Osteoblast (primary cell): ENCODE results near the gene GADL1. TPM values are rescaled to one million over a fixed set of nuclear protein-coding genes. Genes with fewer than 3 reads are reported as not detected.

Source experiments
- DNase-seq: peaks from one replicate; pipeline ENCODE4 v3.0.0; 2011; ENCODE audit warnings: low spot score, mixed read lengths; ENCODE audit not compliant: insufficient read length; ENCODE audit errors: missing footprints
- H2AFZ ChIP-seq: 2 replicates; pipeline ENCODE4 v1.6.0; 2011; ENCODE audit warnings: mild to moderate bottlenecking, low read length
- H3K27ac ChIP-seq: 2 replicates; pipeline ENCODE4 v1.5.1; 2011; ENCODE audit warnings: mild to moderate bottlenecking, low read depth, low read length, moderate library complexity
- H3K27me3 ChIP-seq: 2 replicates; pipeline ENCODE4 v1.6.0; 2012; ENCODE audit warnings: mild to moderate bottlenecking, control low read depth, inconsistent platforms, low read length, moderate library complexity; ENCODE audit not compliant: insufficient read depth
- H3K36me3 ChIP-seq: 2 replicates; pipeline ENCODE4 v1.5.1; 2011; ENCODE audit warnings: mild to moderate bottlenecking, low read length, control low read depth, moderate library complexity; ENCODE audit not compliant: insufficient read depth
- H3K4me1 ChIP-seq: 2 replicates; pipeline ENCODE4 v1.5.1; 2011; ENCODE audit warnings: mild to moderate bottlenecking, low read length, control low read depth, moderate library complexity; ENCODE audit not compliant: insufficient read depth
- H3K4me2 ChIP-seq: 2 replicates; pipeline ENCODE4 v1.6.0; 2011; ENCODE audit warnings: mild to moderate bottlenecking, low read length; ENCODE audit not compliant: insufficient read depth
- H3K4me3 ChIP-seq: fragments of 200-600 bp; sonication (generic); 3 replicates; pipeline ENCODE4 v1.5.1; 2012; ENCODE audit warnings: mild to moderate bottlenecking, low read length, inconsistent platforms; ENCODE audit not compliant: insufficient read depth
- H3K79me2 ChIP-seq: 2 replicates; pipeline ENCODE4 v1.6.0; 2012; ENCODE audit warnings: mild to moderate bottlenecking, low read length, control low read depth, inconsistent platforms; ENCODE audit not compliant: insufficient read depth
- H3K9me3 ChIP-seq: 2 replicates; pipeline ENCODE4 v1.5.1; 2011; ENCODE audit warnings: low read depth, low read length, control low read depth
- H4K20me1 ChIP-seq: 2 replicates; pipeline ENCODE4 v1.6.0; 2012; ENCODE audit warnings: mild to moderate bottlenecking, low read length, control low read depth; ENCODE audit not compliant: insufficient read depth
- CTCF ChIP-seq: IDR thresholded peaks from 2 replicates; pipeline ENCODE4 v1.5.1; 2011; ENCODE audit warnings: mild to moderate bottlenecking, low read depth, low read length, moderate library complexity; ENCODE audit errors: extremely low read depth
- total RNA-seq: library from RNA; depleted of rRNA; stranded (reverse); fragments of >200 nt; gene quantifications from 2 replicates; pipeline ENCODE4 v1.2.3, GENCODE V29; 2012

Gene GADL1
- total RNA-seq, 1 donor: not detected

GRCh38 chr3:30712991-30713390, 181.5 kb downstream of the GADL1 start:
- Histone ChIP-seq H3K4me2 (no peak overlapping the region), H3K27me3 (no peaks in the 10 kb centered on the region), H2AFZ (no peak overlapping the region)

GRCh38 chr3:30711867-30712266, 182.6 kb downstream of the GADL1 start:
- Histone ChIP-seq H3K27me3 (no peaks in the 10 kb centered on the region), H3K4me2 (no peak overlapping the region), H4K20me1 (no peaks in the 10 kb centered on the region), H3K4me1 (peaks cover 2% of the 10 kb centered on the region), H3K4me3 (no peak overlapping the region), H3K36me3 (no peaks in the 10 kb centered on the region), H3K27ac (no peak overlapping the region), H3K79me2 (no peaks in the 10 kb centered on the region), H2AFZ (no peak overlapping the region), H3K9me3 (no peaks in the 10 kb centered on the region)
- no peak for TF ChIP-seq CTCF
- no peak for DNase-seq

More at GRCh38 chr3:30712991-30713390, 181.5 kb downstream of the GADL1 start:
- H3K36me3 ChIP-seq: no peaks in the 10 kb centered on the region
- peaks cover 2% of the 10 kb centered on the region for H3K4me1 ChIP-seq
- H3K4me3 ChIP-seq: no peak overlapping the region
- no peaks in the 10 kb centered on the region for H4K20me1 ChIP-seq
- no peaks in the 10 kb centered on the region for H3K79me2 ChIP-seq
- TF ChIP-seq CTCF: no peak
- H3K27ac ChIP-seq: no peak overlapping the region
- no peak for DNase-seq
- H3K9me3 ChIP-seq: no peaks in the 10 kb centered on the region

- TF ChIP-seq CTCF: no peak
- H3K9me3 ChIP-seq: no peaks in the 10 kb centered on the region
- no peak overlapping the region for H3K27ac ChIP-seq
- H3K79me2 ChIP-seq: no peaks in the 10 kb centered on the region
- H3K27me3 ChIP-seq: no peaks in the 10 kb centered on the region
- peaks cover 2% of the 10 kb centered on the region for H3K4me1 ChIP-seq
- no peak overlapping the region for H3K4me2 ChIP-seq
- H3K36me3 ChIP-seq: no peaks in the 10 kb centered on the region
- no peak overlapping the region for H3K4me3 ChIP-seq
- no peaks in the 10 kb centered on the region for H4K20me1 ChIP-seq
- no peak for DNase-seq
- no peak overlapping the region for H2AFZ ChIP-seq
These were observed 183.3 kb downstream of the GADL1 start for GRCh38 chr3:30711151-30711550.

GRCh38 chr3:30710017-30710416, 184.4 kb downstream of the GADL1 start:
- no peaks in the 10 kb centered on the region for H3K27me3 ChIP-seq
- no peak for DNase-seq
- no peaks in the 10 kb centered on the region for H3K79me2 ChIP-seq
- no peak overlapping the region for H3K27ac ChIP-seq
- H3K4me2 ChIP-seq: no peak overlapping the region
- H3K4me3 ChIP-seq: no peak overlapping the region
- no peaks in the 10 kb centered on the region for H4K20me1 ChIP-seq
- no peaks in the 10 kb centered on the region for H3K36me3 ChIP-seq
- H3K9me3 ChIP-seq: no peaks in the 10 kb centered on the region
- no peak overlapping the region for H2AFZ ChIP-seq
- no peak for TF ChIP-seq CTCF
- peaks cover 2% of the 10 kb centered on the region for H3K4me1 ChIP-seq
